ENCODE data around the gene GAD1. TPM values are rescaled to one million over a fixed set of nuclear protein-coding genes. Genes with fewer than 3 reads are reported as not detected.

Gene GAD1
- total RNA-seq, 1 experiment from 2014 or later, result 11.2 TPM

DNA sequence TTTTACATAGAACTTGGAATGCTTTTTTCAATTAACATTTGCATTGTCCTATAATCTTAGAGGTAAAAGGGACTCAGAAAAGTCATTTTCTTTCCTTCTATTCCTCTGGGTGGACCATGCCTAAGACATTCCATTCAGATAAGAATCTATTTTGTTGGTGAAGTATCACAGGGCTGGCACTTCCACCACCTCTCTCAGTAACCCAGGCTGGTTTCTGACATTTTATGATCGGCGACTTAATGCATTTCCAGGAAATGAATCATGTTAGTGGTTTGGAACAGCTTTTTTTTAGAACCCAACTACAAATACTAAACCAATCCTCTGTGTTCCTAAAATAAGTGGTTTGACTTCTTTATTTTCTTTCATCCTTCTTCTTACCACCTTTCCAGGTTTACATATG lies 27.0 kb downstream of the GAD1 start:
- no peak overlapping the region for H3K4me3 Mint-ChIP-seq (ENCODE audit: low read depth, unreplicated experiment)

DNA sequence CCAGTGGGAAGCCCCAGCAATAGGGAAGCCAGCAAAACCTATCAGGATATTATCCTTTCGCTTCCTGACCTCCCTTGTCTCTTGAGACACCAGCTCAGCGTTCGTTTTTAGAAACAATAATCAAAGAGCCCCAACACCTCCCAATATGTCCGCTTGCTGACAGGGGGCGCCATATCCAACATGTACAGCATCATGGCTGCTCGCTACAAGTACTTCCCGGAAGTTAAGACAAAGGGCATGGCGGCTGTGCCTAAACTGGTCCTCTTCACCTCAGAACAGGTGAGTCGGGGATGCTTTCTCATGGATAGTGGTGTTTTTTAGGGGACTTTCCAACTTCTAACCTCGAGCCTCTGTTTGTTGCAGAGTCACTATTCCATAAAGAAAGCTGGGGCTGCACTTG lies 28.7 kb downstream of the GAD1 start:
- no peak overlapping the region for H3K4me3 Mint-ChIP-seq (ENCODE audit: low read depth, unreplicated experiment)
- no peaks in the 10 kb centered on the region for H3K27me3 Mint-ChIP-seq (ENCODE audit: unreplicated experiment)
- no peak for TF ChIP-seq CTCF (IDR thresholded peaks at IDR 0.05; ENCODE audit: unreplicated experiment)
- no peaks in the 10 kb centered on the region for H3K4me1 Mint-ChIP-seq (ENCODE audit: low read depth, unreplicated experiment)
- H3K27ac Mint-ChIP-seq (ENCODE audit: unreplicated experiment), result no peak overlapping the region
- H3K9me3 Mint-ChIP-seq (ENCODE audit: low read depth, unreplicated experiment), result no peaks in the 10 kb centered on the region
- intact Hi-C loops (cut with micrococcal nuclease; ENCODE audit: unreplicated experiment), result no loop called here
- CTCF ChIA-PET, result interaction anchor here (1.0 kb wide), 1 partner anchor 83 kb away, joined by 3 read pairs; the partner anchor contains the start of gene GORASP2
- no peak for DNase-seq
- H3K36me3 Mint-ChIP-seq (ENCODE audit: insufficient read depth, unreplicated experiment), result no peaks in the 10 kb centered on the region
- no TSS peak for BruUV-seq (replicated peaks)

More for the DNA sequence above, 27.0 kb downstream of the GAD1 start:
- no peak for DNase-seq
- no peaks in the 10 kb centered on the region for H3K9me3 Mint-ChIP-seq (ENCODE audit: low read depth, unreplicated experiment)
- no peaks in the 10 kb centered on the region for H3K4me1 Mint-ChIP-seq (ENCODE audit: low read depth, unreplicated experiment)
- BruUV-seq (replicated peaks), result no TSS peak
- H3K27me3 Mint-ChIP-seq (ENCODE audit: unreplicated experiment), result no peaks in the 10 kb centered on the region
- CTCF ChIA-PET, result no interaction called here
- intact Hi-C loops (cut with micrococcal nuclease; ENCODE audit: unreplicated experiment), result no loop called here
- H3K36me3 Mint-ChIP-seq (ENCODE audit: insufficient read depth, unreplicated experiment), result no peaks in the 10 kb centered on the region
- no peak for TF ChIP-seq CTCF (IDR thresholded peaks at IDR 0.05; ENCODE audit: unreplicated experiment)
- no peak overlapping the region for H3K27ac Mint-ChIP-seq (ENCODE audit: unreplicated experiment)

- H3K27ac Mint-ChIP-seq (ENCODE audit: unreplicated experiment), result no peak overlapping the region
- no TSS peak for BruUV-seq (replicated peaks)
- DNase-seq, result no peak
- H3K4me1 Mint-ChIP-seq (ENCODE audit: low read depth, unreplicated experiment), result no peaks in the 10 kb centered on the region
- H3K36me3 Mint-ChIP-seq (ENCODE audit: insufficient read depth, unreplicated experiment), result no peaks in the 10 kb centered on the region
- no peak for TF ChIP-seq CTCF (IDR thresholded peaks at IDR 0.05; ENCODE audit: unreplicated experiment)
- no peak overlapping the region for H3K4me3 Mint-ChIP-seq (ENCODE audit: low read depth, unreplicated experiment)
- intact Hi-C loops (cut with micrococcal nuclease; ENCODE audit: unreplicated experiment), result no loop called here
- CTCF ChIA-PET, result no interaction called here
- no peaks in the 10 kb centered on the region for H3K27me3 Mint-ChIP-seq (ENCODE audit: unreplicated experiment)
- H3K9me3 Mint-ChIP-seq (ENCODE audit: low read depth, unreplicated experiment), result no peaks in the 10 kb centered on the region
These were observed 29.6 kb downstream of the GAD1 start for GRCh38 chr2:170846314-170846713.

GRCh38 chr2:170847716-170848115 lies 31.0 kb downstream of the GAD1 start:
- H3K36me3 Mint-ChIP-seq (ENCODE audit: insufficient read depth, unreplicated experiment), result no peaks in the 10 kb centered on the region
- no TSS peak for BruUV-seq (replicated peaks)
- DNase-seq, result no peak
- no peak overlapping the region for H3K27ac Mint-ChIP-seq (ENCODE audit: unreplicated experiment)
- no peaks in the 10 kb centered on the region for H3K27me3 Mint-ChIP-seq (ENCODE audit: unreplicated experiment)
- no peaks in the 10 kb centered on the region for H3K4me1 Mint-ChIP-seq (ENCODE audit: low read depth, unreplicated experiment)
- CTCF ChIA-PET, result no interaction called here
- intact Hi-C loops (cut with micrococcal nuclease; ENCODE audit: unreplicated experiment), result no loop called here
- H3K9me3 Mint-ChIP-seq (ENCODE audit: low read depth, unreplicated experiment), result no peaks in the 10 kb centered on the region
- no peak for TF ChIP-seq CTCF (IDR thresholded peaks at IDR 0.05; ENCODE audit: unreplicated experiment)
- no peak overlapping the region for H3K4me3 Mint-ChIP-seq (ENCODE audit: low read depth, unreplicated experiment)

Data from Calu3 (cell line).